ENCODE data around the gene SNX14. TPM values are rescaled to one million over a fixed set of nuclear protein-coding genes. Genes with fewer than 3 reads are reported as not detected.

SNX14 gene
- total and polyA plus RNA-seq, 2 of the 8 experiments (the other 6 are each of a cell fraction or from before 2014, with no cell fraction given), result 11.9 to 24.2 TPM

GRCh38 chr6:85547719-85548118, 45.9 kb downstream of the SNX14 start (continued):
- TF ChIP-seq POLR2A (IDR thresholded peaks at IDR 0.05; ENCODE audit: control extremely low read depth in 1 of 2, low read depth in 2 of 2, low read length in 2 of 2) (no peak), CEBPB (IDR thresholded peaks at IDR 0.05; ENCODE audit: low read depth, low read length) (no peak), FOSL1 (IDR thresholded peaks at IDR 0.05; ENCODE audit: insufficient read depth, low read depth, low read length) (no peak), RAD21 (IDR thresholded peaks at IDR 0.05 in 1 of 2, conservative IDR thresholded peaks at IDR 0.05 in 1 of 2; ENCODE audit: low read depth in 2 of 2, low read length in 2 of 2) (no peak), KDM4A (IDR thresholded peaks at IDR 0.05; ENCODE audit: low read depth, low read length, severe bottlenecking) (no peak), YY1 (IDR thresholded peaks at IDR 0.05; ENCODE audit: low read depth, low read length) (no peak)

All from H1 (cell line).